ENCODE results near the gene PPP2R5B.

PPP2R5B gene

DNA sequence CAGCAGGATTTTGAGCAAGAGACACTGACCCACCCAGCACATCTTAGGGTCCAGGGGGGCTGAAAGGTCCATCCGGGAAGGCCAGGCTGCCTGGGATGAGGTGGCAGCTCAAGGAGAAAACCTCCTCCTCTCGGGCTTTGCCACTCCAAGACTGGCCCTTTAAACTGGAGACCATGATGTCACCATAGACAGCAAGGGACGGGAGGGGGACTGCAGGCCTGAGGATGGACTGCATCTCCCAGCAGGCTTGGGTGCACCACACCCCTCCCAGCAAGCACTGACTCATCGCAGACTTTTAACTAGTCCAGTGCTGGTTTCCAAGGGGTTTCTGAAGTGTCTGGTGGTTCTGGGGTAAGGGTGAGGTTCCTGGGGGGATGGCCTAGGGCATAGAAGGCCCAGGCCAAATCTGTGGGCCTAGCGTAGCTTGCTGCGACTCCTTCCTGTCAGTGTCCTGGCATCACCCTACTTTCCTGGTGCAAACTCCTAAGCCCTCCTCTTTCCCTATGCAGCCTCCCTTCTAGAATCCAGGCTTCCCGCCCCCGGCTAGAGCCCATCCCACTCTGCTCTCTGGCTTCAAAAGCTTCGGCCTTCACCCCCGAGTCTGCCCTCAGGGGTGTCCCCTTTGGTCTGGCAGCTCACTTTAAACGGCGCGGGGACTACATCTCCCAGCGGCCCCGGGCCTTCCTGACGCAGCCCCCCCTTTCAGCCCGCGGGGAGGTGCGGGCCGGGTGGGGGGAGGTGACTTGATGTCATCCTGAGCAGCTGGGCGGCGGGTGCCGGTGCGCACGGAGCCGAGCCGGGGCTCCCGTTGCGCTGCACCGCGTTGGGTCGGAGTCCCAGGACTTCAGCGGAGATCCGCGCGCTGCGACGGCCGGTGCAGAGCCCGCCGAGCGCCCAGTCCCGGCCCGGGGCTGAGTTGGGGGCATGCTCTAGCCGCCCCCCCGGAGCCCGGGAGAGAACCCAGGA, at the start of gene PPP2R5B:
PPP2R5B (plus strand) TSS at position 746 of the 966 bp plus-strand sequence. CDS start 1,046 bp downstream, outside the sequence.
- peak; percentile 86 for DNase-seq

DNA sequence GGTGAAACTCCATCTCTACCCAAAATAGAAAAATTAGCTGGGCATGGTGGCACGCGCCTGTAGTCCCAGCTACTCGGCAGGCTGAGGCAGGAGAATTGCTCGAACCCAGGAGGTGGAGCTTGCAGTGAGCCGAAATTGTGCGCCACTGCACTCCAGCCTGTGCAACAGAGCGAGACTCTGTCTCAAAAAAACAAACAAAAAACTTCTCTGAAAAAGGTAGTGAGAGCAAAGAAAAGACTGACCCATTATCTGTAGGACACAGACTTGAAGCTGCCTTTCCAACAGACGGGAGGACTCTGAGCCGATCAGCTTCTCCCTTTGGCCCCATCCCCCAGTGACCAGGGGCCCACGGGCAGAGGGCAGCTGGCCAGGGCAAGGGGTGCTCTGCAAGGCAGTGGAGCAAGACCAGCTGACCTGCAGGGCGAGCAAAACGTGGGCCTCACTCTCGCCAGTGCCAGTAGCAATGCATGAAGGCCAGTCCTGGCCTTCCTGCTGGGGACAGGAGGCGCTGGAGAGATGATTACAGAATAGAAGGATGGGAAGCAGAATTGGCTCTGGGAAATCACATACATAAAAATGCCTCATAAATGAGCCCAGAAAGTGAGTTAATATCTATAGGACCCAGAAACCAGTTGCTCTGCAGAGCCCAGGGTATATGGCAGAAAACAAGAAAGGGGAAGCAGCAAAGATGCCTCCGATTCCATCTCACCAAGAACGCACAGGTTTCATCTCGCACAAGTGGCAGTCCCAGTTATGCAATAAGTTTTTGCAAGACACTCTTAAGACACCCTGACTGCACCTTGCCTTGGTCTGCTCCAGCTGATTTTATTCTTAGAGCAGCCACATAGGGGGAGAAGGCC, 48.9 kb upstream of the PPP2R5B start:
- no peak for DNase-seq

DNA sequence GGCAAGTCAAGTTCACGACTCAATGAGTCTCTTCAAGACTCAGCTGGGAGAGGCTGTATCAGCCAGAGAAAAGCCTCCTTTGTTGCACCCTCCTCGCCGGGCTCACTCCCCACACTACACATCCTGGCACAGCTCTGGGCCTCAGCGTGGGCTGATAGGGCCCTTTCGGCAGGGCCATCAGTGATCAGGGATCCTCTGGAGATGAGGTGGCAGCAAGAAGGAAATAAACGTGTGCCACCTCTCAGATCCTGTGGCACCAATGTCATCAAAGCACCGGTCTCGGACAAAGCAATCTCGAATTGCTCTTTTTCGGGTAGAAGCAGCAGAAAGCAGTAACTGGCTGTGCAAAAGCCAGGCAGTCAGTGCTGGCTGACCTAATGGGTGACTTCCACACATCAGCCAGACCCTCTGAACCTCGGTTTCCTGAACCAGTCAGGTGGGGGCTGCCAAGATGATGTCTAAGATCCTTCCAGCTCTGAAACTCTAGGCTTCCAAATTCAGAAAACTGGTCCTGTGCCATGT, 48.2 kb upstream of the PPP2R5B start:
- no peak for DNase-seq

DNA sequence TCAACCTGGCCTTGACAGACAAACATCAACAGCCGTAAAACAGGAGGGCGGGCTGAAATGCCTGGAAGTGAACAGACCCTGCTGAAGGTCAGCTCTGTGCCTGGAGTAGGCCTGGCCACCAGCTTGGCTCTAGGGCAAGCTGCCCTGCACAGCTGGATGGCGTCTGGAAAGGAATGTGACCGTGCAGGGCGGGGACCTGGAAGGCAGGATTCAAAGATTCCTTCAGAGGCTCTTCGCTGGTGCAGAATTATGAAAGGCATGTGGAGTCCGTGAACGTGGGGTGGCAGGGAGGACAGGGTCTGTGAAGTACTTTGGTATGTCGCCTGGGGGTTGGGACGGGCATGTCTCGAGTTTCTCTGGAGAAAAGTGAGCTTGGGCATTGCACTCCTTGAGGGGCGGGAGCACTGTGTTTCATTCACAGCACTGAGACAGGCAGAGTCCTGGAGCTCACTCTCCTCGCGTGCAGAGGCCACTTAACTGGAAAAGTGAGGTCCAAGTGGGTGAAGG, 47.6 kb upstream of the PPP2R5B start:
- DNase-seq, result no peak

DNA sequence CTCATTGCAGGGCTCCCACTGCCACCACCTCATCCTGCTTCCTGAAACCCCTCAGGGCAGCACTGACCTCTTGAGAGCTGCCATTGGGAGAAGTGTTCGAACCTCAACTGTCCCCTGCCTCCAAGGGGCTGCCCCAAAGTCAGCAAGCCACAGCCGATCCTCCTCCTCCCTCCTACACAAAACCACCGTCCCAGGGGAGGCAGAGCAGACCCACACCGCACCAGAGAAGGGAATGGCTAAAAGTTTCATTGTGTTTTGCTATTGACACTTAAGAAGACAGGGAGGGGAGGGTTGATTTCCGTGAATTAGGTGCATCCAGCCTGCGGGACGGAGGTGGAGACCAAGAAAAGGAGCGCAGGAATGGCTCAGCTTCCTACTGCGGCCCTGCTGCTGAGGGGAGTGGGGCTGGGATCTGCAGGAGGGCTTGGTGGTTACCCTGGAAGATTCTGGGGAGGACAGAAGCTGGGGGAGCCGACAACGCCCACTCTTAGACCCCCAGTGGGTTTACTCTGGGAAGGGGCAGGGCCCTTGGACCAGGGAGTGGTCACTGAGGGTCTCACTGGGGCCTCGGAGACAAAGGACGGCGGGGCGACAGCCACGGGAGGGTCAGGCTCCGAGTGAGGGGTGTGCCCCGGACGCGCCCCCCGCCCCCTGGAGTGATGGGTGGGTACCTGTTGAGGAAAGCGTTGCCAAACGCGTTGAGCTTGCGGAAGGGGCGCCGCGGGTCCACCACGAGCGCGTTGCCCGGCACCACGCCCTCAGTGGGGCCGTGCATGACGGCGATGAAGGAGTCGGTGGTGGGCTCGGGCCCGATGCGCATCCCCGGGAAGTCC, 46.9 kb upstream of the PPP2R5B start:
- DNase-seq, result no peak

DNA sequence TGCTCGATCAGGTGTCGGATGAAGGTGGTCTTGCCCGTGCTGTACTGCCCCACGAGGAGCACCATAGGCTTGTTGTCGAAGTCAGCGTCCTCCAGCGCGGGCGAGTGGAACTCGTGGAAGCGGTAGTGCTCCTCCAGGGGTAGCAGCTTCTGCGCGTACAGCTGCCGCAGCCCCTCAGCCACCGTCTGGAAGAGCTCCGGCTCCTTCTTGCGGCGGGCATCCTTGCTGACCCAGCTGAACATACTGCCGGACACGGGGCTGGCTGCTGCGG, 46.3 kb upstream of the PPP2R5B start:
- no peak for DNase-seq

DNA sequence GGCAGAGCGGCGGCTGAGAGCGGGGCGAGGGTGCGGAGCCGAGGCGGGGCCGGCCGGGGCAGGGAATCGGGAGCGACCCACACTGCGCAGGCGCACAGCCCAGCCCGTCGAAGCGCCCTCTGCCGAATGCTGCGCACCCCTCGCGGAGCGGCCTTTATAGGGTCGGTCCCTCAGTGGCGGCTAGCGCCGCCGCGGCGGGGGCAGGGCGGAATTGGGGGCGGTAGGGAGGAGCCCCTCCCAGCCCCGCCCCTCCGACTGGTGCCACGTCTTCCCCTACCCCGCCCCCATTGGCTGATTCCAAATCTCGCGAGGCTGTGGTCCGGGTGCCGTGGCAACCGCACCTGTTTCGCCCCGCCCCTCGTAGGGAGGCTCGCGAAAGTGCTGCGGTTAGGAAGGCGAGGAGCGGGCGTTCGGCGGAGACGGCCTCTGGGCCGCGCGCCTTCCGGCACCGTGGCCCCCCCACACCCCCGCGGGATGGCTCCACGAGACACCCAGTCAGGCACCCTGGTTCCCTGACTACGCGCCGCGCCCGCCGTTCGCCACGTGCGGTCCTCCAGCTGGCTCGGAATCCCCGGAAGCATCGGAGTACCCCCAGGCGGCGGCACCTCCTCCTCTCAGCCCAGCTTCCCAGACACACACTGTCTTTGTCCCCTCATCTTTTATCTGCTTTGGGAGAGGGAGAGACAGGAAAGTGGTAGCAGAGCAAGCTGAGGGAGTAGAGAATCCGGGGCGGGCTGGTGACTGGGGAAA, 45.8 kb upstream of the PPP2R5B start, which contains the start of gene EHD1:
EHD1 (minus strand) TSS at position 128 of the 750 bp plus-strand sequence. CDS start 157 bp downstream, outside the sequence.
- DNase-seq, result peak; percentile 100

DNA sequence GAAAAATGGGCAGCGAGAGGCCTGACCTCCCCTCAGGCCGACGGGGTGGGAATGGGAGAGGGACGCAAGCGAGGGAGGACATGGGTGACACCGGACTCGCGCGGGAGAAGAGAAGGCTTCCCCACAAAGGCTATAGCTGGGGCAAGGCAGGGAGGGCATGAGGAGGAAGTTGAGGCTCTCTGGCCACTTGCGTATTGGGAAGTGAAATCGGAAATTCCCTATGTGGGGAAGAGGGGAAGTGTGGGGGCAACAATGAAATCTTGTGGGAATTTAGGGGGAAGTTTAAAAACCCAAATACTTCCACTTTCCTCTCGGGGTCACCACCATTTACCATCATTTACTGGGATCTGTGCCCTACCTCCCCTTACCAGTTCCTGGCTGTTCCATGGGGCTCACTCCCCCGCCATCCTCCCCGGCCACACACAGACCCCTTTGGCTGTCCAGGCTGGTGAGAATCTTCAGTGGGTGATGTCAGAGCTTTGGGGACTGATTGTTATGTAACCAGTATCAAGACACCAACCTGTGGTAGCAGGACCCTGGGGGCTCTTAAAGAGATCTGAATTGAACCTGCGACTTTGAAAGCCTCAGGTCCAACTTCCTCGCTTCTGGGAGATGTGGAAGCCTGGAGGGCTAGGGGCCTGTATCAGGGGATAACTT, 45.1 kb upstream of the PPP2R5B start:
- no peak for DNase-seq

DNA sequence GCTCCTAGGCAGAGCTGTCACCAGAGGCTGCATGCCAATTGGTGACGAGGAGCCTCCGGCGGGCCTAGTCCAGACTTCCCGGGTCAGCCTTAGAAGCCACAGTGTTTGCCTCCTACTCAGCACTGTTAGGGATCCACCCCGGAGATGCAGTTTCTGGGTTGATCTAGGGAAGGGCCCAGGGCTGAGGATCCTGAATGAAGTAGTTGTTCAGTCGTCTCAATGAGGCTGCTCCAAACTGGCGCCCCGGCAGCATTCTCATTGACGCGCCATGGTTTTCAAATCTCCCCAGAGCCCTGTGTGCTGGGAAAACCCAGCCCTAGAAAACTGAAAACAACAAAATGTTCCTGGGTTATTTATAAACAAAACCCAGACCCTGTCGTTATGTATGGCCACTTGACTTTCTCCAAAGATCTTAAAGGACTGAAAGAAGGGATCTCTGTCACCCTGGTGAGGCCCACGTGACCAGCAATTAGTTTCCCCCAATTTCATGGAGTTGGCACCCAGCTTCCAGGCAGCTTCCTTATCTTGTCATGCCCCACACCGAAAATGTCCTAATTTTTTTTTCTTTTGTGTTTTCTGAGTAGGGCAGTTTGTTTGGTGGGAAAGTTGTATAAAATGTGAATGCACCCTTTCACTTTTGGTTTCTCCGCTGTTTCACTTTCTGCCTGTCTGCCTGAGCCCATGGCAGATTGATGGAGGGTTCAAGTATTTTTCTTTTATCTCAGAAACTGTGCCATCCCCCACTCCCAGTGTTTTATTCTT, 44.1 kb upstream of the PPP2R5B start:
- no peak for DNase-seq

DNA sequence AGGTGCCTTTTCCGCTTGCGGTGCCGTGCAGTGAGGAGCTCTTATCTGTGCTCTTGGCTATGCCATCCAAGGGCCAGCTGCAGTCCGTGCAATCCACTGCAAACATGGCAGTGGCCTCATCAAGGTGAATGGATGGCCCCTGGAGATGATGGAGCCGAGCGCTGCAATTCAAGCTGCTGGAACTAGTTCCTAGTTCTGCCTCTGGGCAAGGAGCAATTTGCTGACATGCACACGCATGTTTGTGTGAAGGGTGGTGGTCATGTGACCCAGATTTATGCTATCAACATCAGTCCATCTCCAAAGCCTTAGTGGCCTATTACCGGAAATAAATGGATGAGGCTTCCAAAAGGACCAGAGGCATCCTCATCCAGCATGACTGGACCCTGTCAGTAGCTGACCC, 43.0 kb upstream of the PPP2R5B start:
- DNase-seq, result no peak

DNA sequence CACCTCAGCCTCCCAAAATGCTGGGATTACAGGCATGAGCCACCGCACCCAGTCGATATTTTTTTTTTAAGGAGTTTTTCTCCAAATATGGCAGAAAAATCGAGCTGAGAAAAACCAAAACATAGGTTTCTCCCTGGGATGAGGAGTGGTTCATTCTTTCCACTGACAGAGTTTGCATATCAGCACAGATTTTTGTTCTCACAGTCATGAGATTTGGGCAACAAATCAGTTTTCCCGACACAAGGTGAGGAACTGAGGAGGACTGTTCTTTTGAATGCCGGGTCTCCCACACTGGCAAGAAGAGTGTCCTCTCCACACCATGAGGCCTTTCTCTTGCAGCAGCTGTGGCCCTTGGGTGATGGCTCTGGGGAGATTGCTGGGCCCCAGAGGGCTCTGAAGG, 42.2 kb upstream of the PPP2R5B start:
- DNase-seq, result no peak

DNA sequence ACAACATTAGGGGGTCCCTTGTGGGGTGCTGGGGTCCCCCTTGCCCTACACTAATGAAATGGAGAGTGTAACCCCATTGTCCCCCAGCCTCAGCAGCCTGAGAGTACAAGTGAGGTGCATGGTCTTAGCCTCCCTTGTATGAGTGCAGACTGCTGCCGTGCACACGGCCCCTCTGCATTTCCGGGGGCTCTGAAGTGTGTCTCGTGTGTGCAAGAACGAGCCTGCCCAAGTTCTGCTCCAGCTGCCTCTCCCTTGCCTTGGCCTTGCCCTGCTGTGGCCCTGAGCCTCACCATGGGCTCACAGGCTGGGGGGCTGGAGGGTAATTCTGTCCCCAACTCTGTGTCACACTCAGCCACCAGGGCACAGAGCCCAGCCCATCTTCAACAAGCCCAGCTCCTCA, 40.9 kb upstream of the PPP2R5B start:
- no peak for DNase-seq

DNA sequence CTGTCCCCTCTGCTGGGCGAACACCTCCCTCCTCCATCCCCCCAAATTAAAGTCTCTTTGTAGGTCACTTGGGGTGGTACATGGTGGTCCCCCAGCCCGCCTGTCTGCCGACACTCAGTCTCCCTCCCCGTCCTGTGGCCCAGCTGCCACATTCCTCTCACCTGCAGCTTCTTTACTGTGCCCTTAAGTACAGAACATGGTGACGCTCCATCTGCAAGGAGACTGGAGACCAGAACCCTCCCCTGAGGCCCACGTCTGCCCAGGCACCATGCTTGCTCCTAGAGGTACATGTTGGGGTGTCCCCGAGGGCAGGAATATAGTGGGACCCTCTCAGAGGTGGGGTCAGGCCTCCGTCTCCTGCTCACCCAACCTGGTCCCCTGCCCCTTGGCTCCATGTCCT, 40.5 kb upstream of the PPP2R5B start:
- DNase-seq, result no peak

DNA sequence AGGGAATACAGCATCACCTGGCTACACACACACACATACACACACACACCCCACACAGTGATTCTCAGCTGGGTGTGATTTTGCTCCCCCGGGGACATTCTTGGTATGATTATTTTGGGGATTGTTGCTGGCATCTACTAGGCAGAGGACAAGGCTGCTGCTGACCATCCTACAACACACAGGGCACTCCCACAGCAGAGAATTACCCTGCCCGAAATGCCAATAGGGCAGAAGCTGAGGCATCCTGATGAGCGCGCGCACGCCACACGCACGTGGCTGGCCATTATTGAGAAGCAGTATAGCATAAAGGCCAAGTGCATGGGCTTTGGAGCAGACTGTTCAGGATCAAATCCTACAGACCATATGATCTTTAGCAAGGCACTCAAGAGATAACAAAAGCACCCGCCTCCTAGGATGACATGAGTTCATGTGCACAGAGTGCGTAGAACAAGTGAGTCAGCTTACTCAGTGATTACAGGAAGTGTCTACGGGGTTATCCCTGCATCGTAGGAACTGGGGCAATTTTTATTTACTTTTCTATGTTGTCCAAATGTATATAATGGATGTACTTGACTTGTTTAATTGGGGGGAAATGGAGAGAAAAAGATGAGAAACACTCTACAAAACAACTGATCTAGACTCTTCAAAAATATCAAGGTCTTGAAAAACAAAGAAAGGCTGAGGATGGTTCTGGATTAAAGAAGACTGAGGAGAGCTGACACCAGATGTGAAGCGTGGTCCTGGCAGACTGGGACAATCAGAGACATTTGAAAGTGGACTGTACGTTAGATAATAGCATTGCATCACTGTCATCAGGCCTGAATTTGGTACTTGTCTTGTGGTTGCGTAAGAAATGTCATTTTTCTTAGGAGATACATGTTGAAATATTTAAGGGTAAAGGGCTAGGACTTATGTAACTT, 38.9 kb upstream of the PPP2R5B start:
- DNase-seq, result no peak

DNA sequence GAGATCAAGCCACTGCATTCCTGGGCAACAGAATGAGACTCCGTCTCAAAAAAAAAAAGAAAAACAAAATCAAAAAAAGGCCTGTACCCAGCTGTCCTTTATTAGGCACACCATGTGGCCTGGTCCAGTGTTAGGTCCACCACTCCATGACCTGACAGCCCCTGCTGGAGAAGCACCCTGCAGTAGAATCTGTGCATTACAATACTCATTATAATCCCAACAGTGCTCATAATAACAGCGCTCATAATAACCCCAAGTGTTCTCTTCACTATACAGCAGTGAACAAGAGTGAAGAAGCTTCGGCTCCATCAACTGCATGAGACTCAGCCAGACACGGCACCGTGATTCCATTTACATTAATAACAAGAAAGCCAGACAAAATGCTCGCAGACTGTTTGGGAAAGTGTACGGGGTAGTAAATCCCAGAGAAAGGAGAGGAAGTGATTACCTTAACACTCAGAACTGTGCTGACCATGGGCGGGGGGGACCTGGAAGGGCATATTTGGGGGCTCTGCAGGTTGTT, 37.2 kb upstream of the PPP2R5B start:
- DNase-seq, result no peak

DNA sequence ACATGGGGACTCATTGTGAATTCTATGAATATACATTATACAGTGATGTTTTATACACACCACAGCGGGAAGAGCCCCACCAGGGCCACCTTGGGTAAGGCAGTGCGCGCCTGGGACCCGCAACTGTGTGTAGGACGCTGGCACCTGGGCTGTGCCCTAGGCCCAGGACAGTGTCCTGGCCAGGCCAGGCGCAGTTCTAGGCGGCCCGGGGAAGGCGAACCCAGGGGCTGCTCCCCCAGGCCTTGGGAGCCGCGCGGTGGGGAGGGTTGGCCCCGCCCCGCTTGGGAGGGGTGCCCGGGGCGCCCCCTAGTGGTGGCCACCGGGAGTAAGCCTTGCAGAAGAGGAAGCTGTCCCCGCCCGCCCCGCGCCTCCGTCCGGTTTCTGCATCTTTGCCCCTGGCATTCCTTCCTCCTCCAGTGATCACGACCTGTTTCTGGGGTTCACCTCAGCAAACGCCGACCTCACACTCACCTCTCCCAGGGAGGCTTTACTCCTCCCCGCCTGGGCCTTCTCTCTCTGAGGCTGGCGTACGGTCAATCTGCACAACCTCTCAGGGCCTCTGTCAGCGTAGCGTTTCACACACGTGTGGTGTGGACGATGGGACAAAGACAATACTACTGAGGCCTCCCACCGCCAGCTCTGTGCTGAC, 36.6 kb upstream of the PPP2R5B start:
- DNase-seq, result peak; percentile 77

DNA sequence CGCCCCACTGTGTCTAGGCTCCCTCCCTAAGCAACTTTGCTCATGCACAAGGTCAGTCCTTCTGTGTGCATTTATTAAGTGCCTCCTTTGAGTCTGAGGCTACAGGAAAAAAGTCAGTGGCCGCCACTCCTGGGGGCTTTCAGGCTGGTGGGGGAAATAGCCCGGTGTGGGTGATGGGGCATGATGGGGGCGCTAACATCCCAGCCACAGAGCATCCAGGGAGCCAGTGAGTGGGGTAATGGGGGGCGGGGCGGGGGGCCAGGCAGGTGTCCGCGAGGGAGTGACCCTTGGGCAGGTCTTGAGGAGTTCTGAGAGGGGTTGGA, 36.1 kb upstream of the PPP2R5B start:
- no peak for DNase-seq

DNA sequence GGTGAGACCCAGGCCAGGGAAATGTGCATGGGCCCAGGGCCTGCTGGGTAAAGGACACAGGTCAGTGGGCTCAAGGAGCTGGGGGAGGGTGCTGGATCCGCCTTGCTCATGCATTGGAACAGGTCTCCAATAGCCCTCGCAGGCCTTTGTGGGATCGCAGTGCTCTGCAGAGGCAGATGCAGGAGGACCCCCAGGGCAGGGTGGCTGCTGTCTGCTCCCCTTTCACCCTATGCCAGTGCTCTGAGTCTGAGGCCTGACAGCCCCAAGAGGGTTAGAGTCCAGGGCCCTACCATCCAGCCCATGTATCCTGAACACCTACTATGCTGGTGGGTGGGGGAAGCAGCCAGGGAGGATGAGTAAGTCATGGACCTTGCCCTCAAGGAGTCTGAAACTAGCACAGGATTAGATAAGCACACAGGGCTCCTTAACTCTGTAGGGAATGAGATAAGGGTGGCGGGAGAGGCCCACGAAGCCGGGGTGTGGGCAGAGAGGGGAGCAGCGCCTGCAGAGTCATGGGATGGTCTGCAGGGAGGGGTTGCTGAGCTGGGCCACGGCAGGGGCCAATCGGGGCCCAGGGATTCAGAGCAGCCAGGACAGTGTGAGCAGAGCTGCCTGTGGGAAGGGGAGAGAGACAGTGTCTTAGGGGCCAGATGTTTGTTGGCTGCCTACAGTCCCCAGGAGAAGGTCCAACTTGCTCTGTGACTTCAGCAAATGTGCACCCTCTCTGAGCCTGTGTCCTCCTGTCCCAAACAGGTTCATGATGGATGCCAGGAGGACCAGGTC, 35.6 kb upstream of the PPP2R5B start:
- no peak for DNase-seq

All from activated T-cell treated with anti-CD3 and anti-CD28 coated beads for 4 hours (primary cell).